Measurements from ENCODE around the gene SHCBP1L.

GRCh38 chr1:182913401-182913800, 39.6 kb downstream of the SHCBP1L start:
- TF ChIP-seq, protein P1, sequence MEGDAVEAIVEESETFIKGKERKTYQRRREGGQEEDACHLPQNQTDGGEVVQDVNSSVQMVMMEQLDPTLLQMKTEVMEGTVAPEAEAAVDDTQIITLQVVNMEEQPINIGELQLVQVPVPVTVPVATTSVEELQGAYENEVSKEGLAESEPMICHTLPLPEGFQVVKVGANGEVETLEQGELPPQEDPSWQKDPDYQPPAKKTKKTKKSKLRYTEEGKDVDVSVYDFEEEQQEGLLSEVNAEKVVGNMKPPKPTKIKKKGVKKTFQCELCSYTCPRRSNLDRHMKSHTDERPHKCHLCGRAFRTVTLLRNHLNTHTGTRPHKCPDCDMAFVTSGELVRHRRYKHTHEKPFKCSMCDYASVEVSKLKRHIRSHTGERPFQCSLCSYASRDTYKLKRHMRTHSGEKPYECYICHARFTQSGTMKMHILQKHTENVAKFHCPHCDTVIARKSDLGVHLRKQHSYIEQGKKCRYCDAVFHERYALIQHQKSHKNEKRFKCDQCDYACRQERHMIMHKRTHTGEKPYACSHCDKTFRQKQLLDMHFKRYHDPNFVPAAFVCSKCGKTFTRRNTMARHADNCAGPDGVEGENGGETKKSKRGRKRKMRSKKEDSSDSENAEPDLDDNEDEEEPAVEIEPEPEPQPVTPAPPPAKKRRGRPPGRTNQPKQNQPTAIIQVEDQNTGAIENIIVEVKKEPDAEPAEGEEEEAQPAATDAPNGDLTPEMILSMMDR (conservative IDR thresholded peaks at IDR 0.05; ENCODE audit: low read depth, low read length), result no peak
- no peak for TF ChIP-seq EZH2 (IDR thresholded peaks at IDR 0.05; ENCODE audit: borderline replicate concordance, low read depth, low read length, poor library complexity, severe bottlenecking)

Data from A673 (cell line).